ENCODE data around the gene B9D2.
"Not testable (repeated sequence)": the region's sequence is repeated elsewhere in the genome, so short reads cannot be mapped to it uniquely, and the experiment has no call there.

B9D2 gene, protein sequence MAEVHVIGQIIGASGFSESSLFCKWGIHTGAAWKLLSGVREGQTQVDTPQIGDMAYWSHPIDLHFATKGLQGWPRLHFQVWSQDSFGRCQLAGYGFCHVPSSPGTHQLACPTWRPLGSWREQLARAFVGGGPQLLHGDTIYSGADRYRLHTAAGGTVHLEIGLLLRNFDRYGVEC

DNA sequence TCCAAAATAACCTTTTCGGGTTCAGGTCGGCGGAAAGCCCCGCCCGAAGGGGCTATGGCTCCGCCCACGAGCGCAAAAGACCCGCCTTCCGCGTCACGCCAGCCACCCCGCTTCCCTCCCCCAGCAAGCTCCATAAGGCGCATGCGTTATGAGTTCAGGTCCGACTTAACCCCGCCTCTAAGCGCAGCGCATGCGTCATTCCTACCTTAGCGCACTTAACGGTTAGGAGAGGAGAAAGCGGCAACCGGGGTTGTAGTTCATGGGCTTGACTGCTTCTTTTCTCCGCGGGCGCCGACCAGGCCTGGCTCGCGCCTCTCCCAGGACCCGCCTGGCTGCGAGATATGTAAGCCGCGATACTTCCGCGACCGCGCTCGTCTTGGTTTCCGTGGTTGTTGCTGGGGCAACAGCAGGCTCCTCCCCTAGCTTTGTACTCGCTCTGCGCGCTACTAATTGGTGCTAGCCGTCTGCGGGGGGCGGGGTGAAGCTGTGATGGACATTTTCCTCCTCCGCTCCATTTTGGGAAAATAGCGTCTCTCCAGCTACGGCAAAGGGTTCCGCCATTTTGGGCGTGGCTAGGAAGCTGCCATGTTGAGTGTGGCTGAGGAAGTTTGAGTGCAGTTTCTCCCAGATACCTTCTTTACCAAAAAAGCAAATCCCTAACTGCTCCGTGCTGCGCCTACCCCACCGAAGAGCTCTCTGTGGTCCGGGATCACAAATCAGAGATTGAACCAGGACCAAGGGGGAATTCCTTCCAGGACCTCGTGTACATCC lies at the start of gene B9D2:
Gene B9D2, minus strand, starts transcription at position 397 of the 771 bp plus-strand sequence. CDS start 630 bp downstream, outside the sequence.
- DNase-seq, result peak; percentile 99

DNA sequence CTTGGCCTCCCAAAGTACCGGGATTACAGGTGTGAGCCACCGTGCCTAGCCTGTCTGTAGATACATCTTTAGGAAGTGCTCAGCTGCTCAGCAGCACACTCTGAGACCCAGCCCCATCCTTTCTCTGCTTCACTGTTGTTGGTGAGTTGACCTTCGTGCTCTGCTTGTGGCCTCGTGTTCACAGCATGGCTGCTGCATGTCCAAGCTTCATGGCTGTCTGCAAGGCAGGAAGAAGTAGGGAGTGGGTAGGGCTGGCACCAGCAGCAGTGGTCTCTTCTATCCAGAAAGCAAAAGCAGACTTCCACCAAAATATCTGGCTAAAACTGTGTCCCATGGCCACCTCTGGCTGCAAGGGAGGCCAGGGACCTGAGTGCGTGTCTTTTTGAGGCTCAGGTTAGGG lies 49.0 kb upstream of the B9D2 start:
- DNase-seq, result no peak

DNA sequence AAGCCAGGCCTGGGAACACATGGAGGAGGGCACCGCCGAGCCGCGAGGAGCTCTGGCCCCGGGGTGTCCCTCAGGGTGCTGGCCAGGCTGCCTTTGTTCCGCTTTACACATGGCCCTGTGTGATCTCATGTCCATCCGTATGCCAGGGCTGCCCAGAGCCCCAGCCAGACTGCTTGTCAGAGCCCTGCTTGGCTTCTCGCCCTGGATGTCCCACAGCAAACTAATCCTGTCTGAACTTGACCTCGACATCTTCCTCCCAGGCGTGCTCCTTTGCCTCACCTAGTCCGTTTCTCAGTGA lies 48.0 kb upstream of the B9D2 start:
- DNase-seq, result no peak

DNA sequence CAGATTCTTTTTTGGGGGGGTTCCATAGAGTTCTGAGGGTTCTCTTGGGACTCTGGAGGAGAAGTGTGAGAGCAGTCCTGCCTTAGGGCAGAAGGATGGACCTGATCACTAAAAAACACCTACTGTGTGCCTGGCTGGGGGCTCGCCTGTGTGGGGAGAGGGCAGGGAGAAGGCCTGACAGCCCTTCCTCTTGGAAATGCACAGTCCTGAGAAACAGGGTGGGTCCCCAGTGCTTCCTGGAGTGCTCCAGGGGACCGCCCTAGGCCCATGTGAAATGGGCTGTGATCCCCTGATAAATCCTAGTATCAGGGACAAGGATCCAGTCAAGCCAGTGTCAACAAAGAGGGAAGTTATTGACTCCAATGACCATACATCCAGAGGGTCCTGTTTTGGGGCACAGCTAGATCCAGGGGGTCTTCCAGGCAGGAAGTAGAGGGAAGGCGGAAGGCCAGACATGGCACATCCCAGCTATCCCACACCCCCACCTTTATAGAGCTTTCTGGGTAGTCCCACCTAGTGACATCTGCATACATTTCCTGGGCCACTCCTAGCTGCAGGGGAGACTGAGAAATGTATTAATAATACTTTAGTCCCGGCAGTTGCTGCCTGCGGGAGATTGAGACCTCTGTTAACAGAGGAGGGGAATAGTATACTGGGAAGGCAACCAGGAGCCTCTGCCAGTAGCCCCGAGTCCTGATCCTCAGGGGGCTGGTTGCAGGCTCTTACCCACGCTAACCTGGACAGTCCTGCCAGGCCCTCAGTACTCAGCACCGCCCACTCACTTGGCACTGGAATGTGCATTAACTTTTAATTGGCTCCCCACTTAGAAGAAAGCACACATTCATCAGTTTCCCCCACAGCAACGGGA lies 47.4 kb upstream of the B9D2 start:
- no peak for DNase-seq

DNA sequence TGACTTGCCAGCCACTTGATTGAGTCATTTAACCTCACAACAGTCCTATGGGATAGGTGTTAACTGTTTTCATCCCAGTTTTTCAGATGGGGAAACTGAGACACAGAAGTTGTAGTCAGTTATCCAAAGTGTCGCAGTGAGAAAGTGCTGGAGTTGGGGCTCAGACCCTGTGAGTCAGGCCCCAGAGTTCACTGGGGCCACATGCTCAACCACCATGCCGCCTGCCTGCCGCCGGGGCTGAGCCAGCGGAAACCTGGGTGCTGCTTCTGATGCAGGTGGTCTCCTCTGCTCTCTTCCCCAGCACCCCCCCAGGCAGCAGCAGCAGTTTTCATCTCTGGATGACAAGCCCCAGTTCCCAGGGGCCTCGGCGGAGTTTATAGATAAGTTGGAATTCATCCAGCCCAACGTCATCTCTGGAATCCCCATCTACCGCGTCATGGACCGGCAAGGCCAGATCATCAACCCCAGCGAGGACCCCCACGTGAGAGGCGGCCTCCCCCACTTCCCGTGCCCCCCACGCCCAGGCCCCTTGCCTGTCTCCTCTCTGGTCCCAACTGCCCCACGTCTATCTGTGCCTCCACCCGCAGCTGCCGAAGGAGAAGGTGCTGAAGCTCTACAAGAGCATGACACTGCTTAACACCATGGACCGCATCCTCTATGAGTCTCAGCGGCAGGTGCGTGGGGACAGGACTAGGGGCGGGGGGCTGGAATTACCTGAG lies 46.5 kb upstream of the B9D2 start:
- DNase-seq, result no peak

DNA sequence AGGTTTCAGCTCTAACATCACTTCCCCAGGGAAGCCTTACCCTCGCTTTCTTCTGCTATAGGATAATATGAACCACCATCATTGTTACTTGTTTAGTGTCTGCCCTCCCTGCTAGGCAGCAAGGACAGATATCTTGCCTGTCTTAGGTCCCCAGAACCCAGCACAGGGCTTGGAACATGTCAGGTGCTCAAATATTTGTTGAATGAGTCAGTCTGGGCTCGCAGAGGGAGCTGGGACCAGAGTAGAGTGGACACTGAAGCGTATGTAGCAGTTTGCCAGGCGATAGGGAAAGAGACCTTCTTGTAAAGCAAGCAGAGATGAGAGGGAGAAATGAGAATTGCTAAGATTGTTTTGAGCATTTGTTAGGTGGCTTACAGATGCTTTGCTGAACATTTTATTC lies 45.3 kb upstream of the B9D2 start:
- DNase-seq, result no peak

DNA sequence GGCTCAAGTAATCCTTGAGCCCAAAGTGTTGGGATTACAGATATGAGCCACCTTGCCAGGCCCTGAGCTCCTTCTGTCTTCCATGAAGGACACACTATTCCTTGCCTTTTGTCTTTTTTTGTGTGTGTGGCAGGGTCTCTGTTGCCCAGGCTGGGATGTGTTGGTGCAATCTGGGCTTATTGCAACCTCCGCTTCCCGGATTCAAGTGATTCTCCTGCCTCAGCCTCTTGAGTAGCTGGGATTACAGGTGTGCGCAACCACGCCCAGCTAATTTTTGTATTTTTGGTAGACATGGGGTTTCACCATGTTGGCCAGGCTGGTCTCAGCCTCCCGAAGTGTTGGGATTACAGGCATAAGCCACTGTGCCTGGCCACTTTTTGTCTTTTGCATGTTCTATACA lies 44.9 kb upstream of the B9D2 start:
- not testable (repeated sequence) for DNase-seq

DNA sequence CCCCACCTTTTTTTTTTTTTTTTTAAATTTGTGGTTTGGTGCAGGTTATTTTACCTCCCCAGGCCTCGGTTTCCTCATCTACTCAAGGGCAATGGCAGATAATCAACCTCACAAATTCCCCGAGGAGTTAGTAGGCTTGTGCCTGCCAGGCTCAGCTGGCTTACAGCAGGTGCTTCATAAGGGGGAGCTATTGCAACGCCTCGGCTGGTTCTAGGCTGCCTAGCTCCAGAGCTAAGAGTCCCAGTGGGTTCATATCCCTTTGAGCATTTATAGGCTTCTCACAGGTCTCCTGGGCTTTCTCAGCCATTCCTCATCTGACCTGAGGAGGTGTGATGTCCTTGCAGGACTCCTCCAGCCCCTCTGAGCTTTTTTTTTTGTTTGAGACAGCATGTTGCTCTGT lies 44.3 kb upstream of the B9D2 start:
- no peak for DNase-seq

DNA sequence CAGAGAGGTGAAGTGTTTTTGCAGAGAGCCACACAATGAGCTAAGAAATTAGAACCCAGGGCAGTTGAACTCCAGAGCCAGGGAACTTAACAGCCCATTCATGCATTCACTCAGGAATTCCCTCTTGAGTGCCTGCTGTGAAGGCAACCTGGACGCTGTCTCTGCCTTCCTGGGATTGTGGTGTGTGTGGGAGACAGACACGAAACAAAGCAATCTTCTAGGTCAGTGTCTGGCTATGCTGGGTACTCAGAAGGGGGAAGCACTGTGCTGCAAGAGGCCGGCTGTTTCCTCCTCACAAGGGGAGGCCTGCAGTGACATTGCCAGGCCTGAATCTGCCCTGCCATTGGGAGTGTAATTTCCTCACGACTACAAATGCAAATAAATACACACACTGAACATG lies 43.3 kb upstream of the B9D2 start:
- no peak for DNase-seq

DNA sequence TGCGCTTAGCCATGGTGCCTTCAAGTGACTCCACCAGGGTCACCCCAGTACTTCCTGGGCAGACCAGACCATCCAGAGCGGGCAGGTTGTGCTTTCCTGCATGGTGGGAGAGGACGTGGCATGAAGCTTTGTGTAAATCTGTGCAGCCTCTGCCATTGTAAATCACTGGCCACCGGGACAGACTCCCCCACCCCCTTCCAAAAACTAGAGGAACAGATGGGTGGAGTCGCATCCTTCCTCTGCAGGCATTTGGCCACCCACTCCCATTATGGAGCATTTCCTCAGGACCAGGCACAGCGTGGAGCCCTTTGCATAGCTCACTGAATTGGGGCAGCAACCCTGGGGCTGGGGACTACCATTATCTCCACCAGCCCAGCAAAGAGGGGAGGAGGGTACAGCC lies 41.8 kb upstream of the B9D2 start:
- DNase-seq, result no peak

DNA sequence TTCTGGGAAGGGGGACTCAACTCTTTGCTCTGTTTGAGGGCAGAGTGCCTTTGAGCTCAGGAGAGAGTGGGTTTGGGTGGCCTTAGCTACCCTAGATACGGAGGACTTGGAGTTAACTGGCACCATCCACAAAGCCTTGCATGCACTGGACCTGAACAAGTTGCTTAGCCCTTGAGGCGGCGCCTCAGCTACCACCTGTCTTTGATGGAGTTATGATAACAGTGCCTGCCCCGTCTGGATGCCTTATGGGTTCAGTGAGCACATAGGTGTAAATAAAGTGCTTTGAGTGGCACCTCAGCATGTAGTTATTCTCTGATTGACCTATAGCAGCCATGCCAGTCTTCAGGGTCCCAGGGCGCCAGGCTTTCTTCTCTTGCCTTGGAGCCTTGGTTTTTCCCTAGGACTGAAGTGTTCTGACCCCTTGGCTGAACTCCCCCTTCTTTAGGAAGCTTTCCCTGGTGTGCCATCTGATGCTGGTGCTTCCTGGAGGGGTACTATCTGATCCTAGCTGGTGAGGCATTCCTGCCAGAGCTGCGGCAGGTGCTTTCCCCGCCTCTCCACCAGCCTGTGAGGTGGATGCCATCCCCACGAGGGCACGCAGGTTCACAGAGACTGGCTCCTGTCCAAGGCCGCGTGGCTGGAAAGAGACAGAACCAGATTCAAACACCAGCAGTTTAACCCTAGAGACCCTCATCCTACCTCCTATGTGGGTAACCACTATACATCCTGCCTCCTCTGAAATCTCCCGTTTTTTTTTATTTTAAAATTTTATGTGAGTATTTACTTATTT lies 39.4 kb upstream of the B9D2 start:
- DNase-seq, result no peak

DNA sequence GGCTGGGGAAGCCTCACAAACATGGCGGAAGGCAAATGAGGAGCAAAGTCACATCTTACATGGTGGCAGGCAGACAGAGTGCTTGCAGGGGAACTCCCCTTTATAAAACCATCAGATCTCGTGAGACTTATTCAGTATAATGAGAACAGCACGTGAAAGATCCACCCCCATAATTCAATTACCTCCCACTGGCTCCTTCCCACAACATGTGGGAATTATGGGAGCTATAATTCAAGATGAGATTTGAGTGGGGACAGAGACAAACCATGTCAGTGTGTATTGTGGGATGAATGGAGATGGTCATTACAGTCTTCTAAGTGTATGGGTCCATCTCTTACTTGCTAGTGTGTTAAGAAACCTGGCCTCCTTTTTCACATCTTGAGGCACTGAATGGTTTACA lies 38.1 kb upstream of the B9D2 start:
- no peak for DNase-seq

DNA sequence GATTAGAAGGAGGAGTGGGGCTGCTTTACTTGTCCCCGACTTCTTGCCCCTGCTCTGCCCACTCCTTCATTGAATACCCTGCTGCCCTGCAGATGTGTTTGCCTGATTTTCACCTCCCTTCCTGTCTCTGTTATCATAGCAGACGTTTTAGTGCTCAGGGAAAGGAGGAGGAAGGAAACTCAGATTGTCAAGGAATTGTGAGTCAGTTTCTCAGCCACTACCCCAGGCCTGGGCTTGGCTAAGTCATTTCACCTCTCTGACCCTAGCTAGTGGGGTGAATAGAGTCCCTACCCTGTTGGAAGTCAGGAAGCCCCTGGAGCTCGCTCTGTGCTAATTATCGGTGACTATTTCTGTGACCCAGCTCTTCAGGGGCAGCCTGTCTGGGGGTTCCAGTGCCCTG lies 37.5 kb upstream of the B9D2 start:
- no peak for DNase-seq

DNA sequence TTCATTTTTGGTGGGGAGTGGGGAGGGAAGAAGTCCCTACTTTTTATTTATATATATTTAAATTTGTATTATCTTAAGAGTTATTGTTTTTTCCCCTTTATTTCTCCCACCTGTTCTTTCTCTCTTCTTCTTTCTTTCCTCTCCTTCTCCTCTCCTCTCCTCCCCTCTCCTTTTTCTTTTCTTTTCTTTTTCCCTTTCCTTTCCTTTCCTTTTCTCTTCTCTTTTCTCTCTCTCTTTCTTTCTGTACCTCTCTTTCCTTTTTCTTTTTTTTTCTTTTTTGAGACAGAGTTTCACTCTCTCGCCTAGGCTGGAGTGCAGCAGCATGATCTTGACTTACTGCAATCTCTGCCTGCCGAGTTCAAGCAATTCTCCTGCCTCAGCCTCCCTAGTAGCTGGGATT lies 35.6 kb upstream of the B9D2 start:
- no peak for DNase-seq

DNA sequence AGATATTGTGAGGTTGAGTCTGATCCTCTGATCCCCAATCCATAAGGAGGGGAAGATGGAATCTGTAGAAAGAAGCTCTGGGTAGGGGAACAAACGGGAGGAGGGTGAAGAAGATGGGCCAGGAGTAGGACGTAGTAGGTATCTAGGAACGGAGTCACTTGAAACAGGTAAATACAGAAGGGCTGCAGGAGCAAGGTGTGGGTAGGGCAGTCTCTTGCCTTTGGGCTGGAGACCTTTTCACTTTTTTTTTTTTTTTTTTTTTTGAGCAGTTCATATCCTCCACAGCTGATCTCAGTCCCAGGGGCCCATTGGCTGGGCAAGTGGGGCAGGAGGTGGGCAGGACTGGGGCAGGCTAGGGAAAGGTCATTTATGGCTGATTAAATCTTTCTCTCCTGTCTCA lies 35.1 kb upstream of the B9D2 start:
- DNase-seq, result no peak

DNA sequence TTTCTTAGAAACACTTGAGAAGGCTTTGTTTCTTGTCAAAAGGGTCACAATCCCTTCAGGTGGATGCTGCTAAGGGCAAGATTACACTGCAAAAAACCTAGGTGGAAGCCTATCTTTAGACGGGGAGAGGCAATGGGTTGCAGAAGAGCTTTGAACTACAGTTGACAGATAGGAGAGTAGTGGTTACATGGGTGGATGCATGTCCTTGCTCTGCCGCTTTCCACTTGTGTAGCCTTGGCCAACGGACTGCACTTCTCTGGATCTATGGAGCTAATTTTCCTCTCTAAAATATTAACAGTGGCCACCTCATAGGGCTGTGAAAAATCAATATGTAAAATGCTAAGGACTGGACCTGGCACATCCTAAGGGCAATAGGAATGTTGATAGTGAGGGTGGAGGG lies 34.6 kb upstream of the B9D2 start:
- no peak for DNase-seq

DNA sequence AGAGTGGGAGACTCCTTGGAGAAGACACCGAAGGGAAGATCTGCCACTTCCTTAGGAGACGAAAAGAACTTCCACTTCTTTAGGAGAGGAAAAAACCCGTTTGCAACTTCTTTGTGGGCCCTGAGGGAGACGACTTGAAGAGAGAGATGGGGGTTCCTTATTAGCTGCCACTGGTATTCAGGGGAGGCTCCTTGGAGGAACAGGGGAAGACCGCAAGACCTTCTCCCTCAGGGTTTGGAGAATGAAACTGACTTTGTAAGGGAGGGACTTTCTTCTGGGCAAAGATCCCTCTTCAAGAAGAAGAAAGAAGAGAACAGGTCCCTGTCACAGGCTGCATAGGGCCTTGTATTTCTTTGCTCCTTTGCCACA lies 34.1 kb upstream of the B9D2 start:
- no peak for DNase-seq

DNA sequence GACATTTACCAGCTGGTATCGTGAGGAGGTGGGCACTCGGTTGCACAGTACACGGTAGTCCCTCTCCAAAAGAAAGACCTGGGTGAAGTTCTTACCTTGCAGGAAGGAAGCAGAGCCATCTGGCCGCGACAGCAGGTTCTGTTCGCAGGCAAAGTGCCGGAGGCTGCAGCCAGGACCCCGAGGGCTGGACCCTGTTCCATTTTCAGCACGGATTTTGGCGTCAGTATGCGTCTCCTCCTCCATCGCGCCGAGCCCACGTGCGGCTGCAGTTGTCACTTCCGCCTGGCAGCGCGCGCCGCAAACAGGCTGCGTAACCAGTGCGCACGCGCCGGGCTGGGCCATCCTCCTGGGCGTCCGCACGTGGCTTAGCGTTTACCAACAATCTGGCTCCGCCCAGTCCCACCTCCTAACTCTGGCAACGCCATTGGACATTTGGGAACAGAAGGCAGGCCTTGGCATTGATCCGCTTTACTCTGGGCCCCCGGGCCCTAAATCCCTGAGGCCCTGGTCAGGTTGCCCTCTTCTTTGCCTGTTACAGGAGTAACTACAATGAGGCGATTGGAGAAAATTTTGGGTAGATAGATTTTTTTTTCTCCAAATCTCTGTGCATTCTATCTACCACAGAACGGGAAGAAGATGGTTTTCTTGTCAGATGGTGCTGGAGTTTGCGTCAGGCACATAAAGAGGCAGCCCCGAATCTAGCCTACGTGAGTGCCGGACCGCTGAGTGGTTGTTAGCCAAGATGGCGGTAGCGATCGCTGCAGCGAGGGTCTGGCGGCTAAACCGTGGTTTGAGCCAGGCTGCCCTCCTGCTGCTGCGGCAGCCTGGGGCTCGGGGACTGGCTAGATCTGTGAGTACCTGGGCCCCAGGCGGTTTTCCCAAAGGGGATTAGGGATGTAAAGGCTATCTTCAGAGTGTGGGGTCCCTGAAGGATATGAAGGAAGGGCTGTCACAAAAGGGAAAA lies 33.4 kb upstream of the B9D2 start, which contains the start of the genes BCKDHA and EXOSC5:
Gene BCKDHA, plus strand, starts transcription at position 733 of the 964 bp plus-strand sequence. Its CDS starts 10 bp downstream, at position 743.
Gene EXOSC5, minus strand, starts transcription at position 274 of the 964 bp plus-strand sequence. Its CDS starts 31 bp downstream, at position 243.
- DNase-seq, result peak; percentile 99

DNA sequence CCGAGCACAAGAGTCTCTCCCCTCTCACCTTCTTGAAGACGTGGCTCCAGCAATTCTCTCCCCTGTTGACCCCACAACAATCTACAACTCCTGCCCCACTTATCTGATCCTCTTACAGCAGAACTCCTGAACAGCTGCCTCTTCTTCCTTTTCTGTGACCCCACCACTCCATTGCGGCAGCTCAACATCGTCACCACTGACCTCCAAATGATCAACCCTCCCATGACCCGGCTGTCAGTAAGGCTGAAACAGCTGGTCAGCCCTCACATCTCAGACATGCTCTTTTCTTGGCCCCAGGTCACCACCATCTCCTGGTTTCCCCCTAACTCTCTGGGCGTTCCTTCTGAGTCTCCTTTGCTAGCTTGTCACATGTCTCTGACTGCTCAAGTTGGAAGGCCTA lies 31.4 kb upstream of the B9D2 start:
- no peak for DNase-seq

DNA sequence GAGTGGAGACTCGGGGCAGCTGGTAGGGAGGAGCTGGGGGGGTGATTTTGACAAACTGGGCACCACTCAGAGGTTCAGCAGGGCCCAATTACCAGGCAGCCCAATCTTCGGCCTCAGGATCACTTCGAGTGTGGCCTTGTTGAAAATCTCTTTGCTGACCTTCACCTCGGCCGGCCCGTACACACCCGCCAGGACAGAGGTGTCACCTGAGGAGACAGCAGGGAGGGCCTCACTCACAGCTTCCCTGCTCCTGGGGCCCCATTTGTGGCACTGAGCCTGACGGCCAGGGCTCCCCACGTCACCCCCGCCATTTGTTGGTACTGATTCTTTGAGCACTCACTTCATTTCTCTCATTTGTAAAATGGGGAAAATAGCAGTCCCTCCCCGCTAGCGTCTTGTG lies 28.8 kb upstream of the B9D2 start:
- no peak for DNase-seq

DNA sequence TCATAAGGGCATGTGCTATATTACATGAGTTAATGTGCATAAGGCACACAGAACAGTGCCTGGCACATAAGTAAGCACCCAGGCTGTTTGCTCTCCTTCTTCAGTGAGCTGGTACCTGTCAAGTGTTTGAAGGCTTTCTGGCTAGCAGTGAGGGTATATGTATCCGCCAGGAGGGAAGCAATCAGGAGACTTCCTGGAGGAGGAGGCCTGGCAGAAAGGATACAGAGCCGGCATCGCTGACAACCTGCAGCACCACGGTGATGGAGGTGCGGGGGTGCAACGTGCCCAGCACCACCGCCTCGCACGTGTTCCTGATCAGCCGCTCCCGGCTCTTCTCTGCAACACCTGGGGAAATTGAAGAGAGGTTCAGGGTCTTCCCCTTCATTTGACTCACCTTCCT lies 27.7 kb upstream of the B9D2 start:
- no peak for DNase-seq
